Hematopoietic multipotent progenitor cell treated with erythropoietin and hydrocortisone succinate and interleukin-3 and kit ligand, for 8 days (in vitro differentiated cells): ENCODE data around the gene UROC1.

Experiments
- DNase-seq: peaks from one replicate; pipeline ENCODE4 v3.0.0-alpha.2; 2015

The UROC1 gene

DNA sequence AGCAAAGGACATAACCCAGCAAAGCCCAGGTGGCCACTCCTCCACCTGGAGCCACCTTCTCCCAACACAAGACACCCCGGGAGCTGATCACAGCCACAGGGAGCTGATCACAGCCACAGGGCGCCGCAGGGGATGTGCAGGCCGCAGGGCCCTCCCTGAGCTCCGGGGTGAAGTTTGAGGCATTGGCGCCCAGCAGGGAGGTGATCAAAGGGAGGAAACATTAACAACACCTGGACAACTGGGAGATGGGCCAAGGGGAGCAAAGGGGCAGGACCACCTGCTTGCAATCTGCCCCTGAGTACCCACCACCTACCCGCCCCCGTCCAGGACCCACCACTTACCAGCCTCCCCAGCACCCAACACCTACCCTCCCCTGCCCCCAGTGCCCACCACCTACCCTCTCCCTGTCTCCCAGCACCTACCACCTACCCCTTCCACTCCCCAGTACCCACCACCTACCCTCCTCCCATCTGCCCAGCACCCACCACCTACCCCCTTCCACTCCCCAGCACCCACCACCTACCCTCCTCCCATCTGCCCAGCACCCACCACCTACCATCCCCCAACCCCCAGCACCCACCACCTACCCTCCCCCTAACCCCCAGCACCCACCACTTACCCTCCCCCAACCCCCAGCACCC, 2.4 kb downstream of the UROC1 start:
- DNase-seq: no peak

DNA sequence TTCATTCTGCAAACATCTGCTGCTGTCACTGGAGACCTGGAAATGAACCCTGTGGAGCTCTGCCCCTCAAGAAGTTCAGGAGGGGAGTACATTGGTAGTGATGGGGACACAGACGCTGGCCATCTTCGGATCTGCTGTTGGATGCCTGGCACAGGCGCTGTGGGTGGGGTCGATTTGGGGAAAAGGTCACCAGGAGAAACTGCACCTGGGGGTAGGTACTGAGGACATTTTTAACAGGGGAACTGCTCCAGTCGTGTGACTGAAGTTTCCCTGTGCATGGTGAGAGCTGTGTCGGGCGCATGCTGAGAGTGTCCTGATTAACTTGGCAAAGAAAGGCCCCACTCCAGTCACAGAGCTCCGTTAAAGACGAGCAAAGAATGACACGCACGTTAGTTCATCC, 3.4 kb downstream of the UROC1 start:
- DNase-seq: no peak

DNA sequence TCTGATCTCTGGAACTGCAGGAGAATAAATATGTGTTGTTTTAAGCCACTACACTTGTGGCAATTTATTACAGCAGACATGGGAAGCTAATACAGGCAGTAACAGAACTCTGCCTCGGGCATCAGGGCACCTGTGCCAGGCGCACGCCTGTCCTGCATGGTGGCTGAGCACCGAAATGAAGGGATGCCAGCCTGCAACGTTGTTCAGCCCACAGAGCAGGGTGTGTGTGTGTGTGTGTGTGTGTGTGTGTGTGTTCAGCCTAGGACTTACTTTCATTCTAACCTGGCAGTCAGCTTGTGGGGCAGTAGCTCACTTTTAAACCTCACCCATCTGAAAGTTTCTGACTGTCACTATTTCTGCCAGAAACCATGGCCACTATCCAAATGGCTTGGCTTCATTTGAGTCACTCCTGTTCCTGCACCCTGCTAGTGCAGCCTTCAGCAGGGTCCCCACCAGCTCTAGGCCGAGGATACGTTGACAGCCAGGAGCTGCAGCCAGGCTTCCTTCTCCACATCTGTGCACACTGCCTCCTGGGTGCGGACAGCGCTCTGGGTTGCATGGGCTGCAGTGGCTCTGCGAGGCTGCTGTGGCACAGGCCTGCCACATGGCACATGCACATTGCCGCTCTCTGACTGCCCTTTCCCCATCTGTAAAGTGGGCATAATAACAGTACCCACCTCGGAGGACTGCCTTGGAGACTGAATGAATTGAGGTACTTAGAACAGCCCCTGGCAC, 4.5 kb downstream of the UROC1 start:
- no peak for DNase-seq

DNA sequence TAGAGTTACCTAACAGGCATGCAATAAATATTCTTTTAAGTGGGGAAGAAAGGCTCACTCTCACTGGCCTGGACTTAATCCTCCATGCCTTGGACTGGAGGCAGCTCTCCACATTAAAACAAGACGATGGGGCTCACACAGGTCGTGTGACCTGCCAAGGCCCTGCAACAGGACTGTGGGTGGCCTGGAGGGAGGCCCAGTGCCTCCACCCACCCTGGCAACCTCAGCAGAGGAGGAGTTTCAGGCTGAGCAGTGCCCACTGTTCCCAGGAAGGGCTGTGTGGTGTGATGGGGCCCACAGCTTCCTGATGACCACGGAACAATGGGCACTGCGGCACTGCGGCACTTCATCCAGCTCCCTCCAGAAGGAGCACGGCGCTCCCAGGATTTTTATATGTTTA, 5.5 kb downstream of the UROC1 start:
- DNase-seq: no peak

DNA sequence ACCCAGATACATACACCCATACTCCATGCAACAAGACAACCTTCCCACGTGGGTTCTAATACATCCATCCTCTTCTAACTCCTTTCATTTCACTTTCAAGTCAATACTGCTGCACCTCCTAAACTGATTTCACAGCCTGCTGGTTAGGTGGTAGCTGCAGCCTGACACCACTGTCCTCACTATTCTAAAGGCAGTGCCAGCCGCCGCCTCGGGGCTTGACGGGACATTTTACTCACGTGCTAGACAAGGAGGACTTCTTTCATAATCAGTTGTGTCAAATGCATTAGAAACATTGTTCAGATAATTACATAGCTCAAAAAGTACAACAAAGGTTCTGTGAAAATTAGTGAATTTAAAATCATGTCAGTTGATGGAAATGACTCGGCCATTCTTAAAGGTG, 6.3 kb downstream of the UROC1 start:
- DNase-seq: no peak

DNA sequence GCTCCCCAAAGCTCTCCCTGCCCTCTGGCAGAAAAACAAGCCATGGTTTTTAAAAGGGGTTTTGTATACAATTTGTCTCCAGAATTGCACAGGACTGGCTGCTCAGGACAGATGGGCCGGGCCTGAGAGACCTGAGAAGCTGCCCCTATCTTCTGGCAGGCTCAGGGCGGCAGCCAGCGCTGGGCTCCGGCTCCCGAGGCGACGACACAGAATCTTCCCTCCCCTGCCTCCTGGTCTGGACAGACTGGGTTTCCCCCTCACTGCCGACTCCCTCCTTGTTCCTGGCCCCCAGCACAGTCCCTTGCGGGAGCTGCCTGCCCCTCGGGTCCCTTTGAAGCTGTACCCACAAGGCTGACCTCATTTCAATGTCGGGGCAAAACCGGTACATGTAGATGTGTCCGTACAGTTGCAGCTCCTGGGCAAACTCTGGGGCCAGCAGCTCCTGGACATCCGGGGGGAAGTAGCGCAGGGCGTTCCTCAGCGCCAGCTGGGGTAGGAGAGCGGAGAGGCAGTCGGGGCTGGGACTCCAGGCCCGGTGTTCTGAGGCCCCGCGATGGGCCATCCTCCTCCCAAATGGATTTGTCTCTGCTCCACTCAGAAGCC, 7.2 kb downstream of the UROC1 start:
- DNase-seq: no peak

DNA sequence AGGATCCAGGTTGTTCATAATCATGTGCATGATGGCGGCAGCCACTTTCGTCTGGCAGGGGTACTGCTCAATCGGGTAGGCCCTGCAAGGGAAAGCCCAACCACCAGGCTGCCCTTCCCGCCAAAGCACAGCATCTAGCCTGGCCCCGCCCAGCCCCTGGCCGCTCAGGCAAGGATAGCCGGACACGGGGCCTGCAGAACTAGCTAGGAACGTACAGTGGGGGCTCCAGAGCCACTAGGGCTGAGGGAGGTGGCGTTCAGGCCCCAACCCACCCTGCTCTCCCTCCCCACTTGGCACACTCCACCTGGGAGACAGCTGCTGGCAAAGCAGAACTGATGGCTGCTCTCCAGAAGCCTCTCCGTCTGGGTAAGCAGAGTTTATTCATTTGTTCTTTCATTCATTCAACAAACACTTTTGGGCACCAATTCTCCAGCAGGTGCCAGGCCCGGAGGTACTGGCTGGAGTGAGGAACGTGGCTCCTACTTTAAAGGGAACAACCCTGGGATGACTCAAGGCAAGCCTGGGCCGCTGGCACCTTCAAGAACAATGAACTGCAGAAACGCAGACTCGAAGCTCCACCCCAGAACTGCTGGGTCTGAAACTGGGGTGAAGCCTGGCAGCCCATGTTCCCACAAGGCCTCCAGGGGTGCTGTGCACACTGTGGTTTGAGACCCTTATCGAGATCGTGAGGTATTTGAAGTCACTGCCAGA, 7.8 kb downstream of the UROC1 start:
- no peak for DNase-seq

DNA sequence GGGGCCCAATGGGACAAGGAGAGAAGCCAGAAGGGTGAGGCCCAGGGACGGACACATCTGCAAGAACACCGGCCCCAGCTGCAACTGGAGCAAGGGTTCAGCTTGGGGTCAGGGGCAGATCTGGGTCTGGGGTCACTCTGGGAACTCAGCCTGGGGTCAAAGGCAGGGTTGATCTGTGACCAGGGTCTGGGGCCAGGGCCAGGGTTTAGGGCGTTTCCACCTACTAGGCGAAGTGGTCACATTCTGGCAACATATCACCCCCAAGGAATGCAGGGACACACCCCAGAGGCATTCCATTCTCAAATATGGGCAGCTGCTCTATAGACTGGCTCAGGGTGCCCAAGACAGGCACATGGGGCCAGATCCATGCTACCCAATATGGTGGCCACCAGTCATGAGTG, 9.0 kb downstream of the UROC1 start:
- DNase-seq: no peak

DNA sequence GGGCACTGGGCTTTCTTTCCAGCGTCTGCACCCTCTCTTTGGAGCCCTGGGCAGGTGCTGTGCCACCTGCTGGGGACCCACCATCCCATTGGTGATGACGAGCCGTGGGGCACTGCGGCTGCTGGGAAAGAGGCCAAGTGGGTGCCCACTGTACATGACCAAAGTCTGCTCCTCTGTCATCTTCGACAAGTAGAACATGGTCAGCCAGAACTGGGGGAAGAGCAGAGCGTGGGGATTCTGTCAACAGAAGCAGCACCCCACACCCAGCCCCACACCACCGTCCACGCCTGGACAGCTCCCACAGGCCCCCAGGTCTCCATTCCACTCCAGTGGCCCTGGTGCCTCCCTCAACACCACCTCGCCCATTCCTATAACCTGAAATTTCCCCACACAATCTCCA, 9.7 kb downstream of the UROC1 start:
- no peak for DNase-seq

DNA sequence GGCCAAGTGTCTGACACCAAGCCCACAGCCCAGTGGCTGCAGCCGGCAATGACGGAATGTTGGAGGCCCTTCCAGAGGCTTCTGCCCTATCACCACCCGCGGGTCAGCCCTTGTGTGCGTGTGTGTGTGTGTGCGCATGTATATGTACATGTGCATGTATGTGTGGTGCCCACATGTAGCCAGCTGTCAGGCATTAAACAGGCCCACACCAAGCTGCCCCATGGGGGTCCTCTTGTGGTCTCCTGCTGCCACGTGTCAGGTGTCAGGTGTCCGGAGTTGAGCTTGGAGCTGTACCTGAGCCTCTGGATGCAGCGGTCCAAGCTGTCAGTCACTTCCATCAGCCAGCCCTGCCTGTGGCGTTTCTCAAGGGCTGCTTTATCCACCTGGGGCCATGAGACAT, 13.9 kb downstream of the UROC1 start:
- no peak for DNase-seq

DNA sequence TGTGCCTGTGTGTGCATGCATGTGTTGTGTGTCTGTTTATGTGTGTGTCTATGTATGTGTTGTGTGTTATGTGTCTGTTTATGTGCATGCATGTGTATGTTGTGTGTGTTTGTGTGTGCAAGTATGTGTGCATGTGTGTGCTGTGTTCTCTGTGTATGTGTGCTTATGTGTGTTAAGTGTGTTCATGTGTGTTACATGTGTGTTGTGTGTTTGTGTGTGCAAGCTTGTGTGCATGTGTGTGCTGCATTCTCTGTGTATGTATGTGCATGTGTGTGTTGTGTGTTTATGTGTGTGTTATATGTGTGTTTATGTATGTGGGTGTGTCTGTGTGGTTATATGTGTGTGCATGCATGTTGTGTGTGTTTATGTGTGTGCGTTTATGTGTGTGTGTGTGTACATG, 14.9 kb downstream of the UROC1 start:
- no peak for DNase-seq

DNA sequence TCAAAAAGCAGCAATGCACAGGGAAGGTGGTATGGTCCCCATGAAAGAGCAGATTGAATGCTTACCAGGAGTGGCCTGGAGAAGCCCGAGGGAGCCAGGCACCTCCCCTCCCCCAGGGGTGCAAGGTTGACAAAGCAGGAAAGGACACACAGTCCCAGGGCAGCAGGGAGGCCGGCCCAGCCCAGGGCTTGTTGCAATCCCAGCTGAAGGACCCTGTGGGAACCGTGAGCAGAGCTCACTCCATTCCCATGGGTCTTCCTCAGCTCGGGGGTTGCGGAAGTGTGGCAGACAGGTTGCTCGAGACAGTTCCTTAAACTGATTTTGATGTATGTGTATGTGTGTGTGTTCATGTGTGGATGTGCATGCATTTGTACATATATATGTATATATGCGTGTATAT, 15.8 kb downstream of the UROC1 start:
- no peak for DNase-seq

DNA sequence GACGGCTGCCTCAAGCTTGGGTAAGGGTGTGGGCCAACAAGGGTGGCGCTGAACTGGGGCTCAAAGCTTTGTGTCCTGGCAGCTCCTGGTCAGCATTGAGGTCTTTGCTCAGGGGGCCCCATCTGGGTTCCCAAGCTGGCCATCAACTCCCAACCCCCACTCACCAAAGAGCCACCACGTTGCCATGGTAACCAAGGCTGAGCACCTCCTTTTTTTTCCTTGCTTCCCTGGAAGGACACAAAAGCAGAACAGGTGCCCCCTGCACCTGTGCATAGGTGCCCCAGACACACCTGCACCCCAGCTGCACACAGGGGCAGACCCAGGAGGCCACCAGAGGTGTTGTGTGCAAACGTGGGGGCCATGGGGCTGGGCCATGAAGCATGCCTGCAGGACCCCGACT, 16.5 kb downstream of the UROC1 start:
- no peak for DNase-seq

DNA sequence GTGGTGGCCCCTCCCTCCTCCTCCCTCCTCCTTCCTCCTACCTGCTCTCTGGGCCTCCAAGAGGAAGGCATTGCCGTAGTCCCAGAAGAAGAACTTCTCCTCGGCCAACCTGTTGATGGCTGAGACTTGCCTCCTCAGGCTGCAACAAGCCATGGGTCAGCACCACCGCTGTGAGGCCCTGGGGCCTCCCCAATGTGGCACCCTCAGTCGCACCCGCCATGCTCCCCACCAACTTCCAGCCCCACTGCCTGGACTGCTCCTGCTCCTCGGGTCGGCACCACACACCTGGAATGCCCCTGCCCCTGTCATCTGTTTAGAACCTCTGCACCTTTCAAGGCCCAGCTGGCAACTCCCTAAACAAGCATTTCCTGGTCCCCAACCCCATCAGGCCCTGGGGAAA, 17.6 kb downstream of the UROC1 start:
- DNase-seq: no peak

DNA sequence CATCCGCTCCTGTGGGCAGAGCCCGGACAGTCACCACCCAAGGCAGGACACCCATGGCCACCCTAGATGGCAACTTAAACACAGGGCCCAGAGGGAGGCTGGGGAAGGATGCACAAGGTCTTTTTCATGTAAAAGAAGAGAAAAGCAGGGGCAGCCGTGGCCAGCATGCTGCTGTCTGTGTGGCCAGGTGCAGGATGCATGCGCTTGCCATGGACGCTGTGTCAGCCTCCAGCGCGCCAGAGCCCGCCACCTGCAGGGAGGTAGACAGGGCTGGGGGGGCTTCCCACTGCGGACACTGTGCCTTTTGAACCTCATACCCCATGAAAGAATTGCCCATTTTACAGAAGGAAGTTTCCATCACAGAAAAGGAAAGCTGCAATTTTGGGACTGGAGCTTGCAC, 18.2 kb downstream of the UROC1 start:
- DNase-seq: no peak

DNA sequence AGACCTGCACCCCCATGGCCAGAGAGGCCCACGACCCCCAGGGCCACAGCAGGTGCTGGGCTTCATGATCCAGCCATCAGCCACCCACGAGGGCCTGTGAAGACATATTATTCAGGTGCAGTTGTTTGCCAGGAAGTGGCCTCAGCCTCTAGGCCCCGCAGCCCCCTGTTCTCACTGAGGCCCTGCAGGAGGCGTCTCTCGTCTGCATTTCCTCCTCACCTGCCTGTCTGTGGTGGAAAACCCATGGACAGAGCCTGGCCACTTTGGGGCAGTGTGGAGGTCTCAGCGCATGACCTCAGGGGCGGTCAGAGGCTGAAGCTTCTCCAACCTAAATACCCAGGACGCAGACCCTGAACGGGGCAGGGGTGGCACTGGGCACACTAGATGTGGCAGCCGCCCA, 18.6 kb downstream of the UROC1 start:
- no peak for DNase-seq

DNA sequence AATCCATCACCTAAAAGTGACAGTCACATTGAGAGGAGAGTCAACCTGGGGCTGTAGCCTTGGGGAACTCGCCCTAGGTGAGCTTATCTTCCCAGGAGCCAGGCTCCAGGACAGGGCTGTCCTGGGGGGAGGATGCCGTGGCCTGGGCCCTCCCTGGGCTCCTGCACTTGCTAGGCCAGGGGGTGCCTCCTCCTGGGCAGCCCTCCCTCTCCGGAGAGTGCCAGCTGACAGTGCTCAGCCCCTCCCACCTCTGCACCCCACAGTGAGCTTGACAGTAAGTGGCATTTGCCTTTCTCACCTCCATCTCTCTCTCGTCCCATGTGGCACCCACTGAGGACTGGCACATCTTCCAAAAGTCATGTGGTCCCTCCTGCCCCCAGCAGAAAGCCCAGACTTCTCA, 19.1 kb downstream of the UROC1 start:
- DNase-seq: no peak

DNA sequence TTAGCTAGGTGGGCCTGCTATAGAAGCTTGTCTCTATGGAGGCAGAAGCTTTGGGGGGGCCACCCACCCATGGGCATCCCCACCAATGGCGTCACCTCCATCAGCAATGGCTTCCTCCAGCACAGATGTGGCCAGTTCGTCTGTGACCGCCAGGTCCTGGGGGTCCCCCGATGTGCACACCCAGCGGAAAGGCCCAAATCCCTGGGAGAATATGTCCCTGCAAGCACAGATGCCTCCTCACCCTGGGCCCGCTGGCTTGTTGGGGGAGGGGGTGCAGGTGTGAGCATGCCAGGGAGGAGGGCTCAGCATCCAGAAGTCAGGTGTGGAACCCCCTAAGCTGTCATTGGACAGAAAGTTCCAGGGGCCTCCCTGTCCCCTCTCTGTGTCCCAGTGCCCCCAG, 19.6 kb downstream of the UROC1 start:
- no peak for DNase-seq

DNA sequence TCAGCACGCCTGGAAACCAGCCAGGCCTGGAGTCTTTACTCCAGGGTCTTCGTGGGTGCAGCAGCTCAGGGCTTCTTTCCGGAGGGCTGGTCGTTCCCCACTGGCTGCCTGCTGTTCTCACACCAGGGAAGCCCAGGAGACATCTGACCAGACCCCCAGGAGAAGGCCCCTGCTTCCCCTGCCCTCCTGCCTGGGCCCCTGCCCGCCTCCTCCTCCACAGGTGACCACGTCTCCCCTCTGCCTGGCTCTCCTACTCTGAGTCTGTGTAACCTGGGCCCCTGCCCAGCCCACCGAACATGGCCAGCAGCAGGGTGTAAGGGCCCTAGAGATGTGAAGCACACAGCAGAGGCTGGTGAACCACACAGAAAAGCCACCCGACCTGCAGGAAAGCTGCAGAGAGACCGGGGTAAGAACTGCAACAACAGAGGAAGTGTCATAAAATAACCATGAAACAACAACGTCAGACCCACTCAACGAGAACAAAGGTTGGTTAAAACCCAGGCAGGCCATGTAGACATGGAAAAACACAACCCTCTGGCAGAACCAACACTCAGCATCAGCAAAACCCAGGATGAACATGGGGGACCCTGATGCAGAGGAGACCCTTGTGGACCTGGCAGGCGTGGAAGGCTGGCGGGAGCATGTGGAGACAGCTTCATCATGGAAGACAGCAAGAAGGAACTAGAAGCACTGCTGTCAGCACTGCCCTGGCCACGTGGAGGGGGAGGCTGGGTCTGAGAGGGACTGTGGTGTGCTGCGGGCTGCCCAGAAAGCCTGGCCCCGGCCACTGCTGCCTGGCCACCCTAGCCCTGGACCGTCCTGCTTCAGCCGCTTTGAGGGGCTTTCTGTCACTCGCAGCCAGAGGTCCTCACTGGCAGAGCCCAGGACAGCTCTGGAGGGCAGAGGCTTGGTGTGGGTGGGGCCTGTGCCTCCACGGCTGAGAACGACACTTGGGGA, 20.4 kb downstream of the UROC1 start:
- DNase-seq: no peak

DNA sequence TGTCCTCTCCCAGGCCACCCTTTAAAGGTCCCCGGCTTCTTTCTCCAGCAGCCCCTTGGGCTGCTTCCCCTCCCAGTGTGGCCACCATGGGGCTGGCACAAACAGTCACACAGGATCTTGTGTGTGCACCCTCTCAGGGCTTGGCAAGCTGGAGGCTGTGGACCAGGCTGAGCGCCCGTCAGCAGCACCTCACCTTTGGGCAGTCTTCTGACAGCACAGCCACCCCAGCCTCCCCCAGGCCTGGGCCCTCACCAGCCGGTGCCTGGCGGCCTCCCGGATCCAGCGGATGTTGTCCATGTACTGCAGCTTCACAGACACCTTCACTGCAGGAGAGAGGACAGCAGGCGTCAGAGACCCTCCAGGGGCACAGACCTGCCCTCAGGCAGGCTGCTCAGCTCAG, 21.8 kb downstream of the UROC1 start:
- DNase-seq: no peak

DNA sequence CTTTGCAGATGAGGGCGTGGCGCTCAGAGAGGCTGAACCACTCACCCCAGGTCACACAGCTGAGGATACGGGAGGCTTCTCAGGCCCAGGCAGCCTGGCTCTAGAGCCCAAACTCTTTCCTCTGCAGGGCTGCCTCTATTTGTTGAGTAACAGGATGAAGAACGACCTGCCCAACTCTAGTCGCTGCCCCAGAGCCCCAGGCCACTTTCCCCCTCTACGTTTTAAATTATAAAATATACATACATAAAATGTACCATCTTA, 22.7 kb downstream of the UROC1 start:
- no peak for DNase-seq

DNA sequence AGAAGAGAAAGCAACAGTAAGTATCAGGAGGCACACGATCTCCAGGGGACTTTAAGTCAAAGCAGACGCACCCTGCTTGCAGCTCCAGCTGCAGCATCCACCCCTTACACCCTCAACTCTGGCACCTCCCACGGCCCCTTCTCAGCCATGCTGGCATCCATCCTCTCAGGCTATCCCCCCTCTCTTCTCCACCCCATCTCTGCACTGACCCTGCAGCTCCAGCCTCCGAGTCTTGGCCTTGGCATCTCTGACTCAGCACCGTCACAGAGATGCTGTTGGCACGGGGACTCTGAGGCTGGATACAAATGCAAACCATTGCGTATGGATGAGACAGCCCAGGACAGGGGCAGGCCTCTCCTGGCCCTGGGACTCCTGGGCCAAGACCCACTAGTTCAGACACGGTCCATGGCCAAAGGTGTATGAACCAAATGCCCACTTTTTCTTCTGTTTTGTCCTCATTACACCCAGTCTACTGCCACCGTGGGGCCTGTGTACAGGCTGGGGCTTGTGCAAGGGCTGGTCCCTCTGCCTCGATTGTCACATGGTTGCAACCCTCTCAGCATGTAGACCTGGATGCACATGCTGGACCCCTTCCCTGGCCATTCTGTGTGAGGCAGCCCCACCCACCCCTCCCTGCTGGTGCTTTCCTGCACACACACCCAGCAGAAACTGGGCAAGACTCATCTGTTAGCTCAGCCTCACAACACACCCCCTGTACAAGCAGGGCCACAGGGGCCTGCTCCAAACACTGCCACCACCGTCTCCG, 23.2 kb downstream of the UROC1 start:
- DNase-seq: no peak
